Measurements from ENCODE around the gene CTNND1. TPM values are rescaled to one million over a fixed set of nuclear protein-coding genes. Genes with fewer than 3 reads are reported as not detected.

CTNND1 gene
- total and polyA plus RNA-seq, 9 of the 15 experiments (the other 6 are each of a cell fraction or from before 2014, with no cell fraction given), result 11.1 to 74.0 (median 43.3) TPM

DNA sequence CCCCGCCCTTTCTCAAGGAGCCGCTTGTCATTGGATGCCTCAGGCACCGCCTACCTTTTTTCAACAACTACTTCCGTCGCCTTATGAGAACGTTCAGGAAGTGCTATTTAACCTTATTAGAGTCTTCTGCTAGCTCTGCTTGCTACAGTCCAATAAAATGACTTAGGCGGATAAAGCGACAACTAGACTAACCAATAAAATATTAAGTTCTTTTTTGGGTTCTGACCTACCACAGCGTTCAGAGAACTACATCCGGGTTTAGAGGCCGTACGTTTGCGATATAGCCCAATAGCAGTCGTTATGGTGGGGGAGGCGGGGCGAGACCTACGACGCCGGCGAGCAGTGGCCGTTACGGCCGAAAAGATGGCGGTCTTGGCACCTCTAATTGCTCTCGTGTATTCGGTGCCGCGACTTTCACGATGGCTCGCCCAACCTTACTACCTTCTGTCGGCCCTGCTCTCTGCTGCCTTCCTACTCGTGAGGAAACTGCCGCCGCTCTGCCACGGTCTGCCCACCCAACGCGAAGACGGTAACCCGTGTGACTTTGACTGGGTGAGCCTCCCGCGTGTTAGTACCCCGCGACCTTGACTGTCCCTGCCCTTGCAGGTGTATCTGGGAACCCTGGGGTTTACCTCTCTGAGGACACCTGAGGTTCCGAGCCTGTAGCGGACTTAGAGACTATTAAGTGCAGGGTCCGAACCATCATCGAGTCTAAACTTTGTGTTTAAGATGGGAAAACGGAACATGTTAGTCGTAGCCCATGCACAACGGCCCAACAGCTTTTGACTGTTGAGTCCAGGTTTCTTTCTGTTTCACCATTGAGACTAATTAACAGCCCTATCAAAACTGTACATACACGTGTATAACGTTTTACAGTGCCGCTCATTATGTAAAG, 49.1 kb upstream of the CTNND1 start, which contains the start of gene TMX2 (continued):
- TF ChIP-seq SP2 (IDR thresholded peaks at IDR 0.05; ENCODE audit: extremely low read depth, low read depth, low read length, poor library complexity, severe bottlenecking) (peak; percentile 49), ZNF408 (CRISPR knock-in tag; IDR thresholded peaks at IDR 0.05; ENCODE audit: low read depth) (no peak), MBD2 (IDR thresholded peaks at IDR 0.05; ENCODE audit: borderline replicate concordance, low read depth) (peak; percentile 94), EHMT2 (IDR thresholded peaks at IDR 0.05) (peak; percentile 39; the same call in 1 of the 2 replicates), FOS (IDR thresholded peaks at IDR 0.05; ENCODE audit: extremely low read depth, insufficient read length) (peak; percentile 92), SUPT5H (IDR thresholded peaks at IDR 0.05) (peak; percentile 92), RBFOX2 (IDR thresholded peaks at IDR 0.05; ENCODE audit: low read depth, low read length) (peak; percentile 91), MTA2 (IDR thresholded peaks at IDR 0.05; ENCODE audit: low read depth) (peak; percentile 65), BRD4 (IDR thresholded peaks at IDR 0.05) (0 out of 2 replicates have a peak, but pooled peaks have one; percentile 26), C11orf30 (IDR thresholded peaks at IDR 0.05; ENCODE audit: low read depth) (peak; percentile 99), ARID1B (IDR thresholded peaks at IDR 0.05) (0 out of 2 replicates have a peak, but pooled peaks have one; percentile 8), ELF4 (CRISPR knock-in tag; IDR thresholded peaks at IDR 0.05) (0 out of 2 replicates have a peak, but pooled peaks have one; percentile 65), POLR2B (IDR thresholded peaks at IDR 0.05; ENCODE audit: low read depth, partially characterized antibody) (peak; percentile 82), CTBP1 (IDR thresholded peaks at IDR 0.05; ENCODE audit: borderline replicate concordance) (no peak), POLR3A (IDR thresholded peaks at IDR 0.05; ENCODE audit: borderline replicate concordance, extremely low read depth, insufficient read depth, insufficient read length) (no peak), KAT7 (CRISPR knock-in tag; IDR thresholded peaks at IDR 0.05; ENCODE audit: borderline replicate concordance) (peak; percentile 66; the same call in 1 of the 2 replicates)
- TF ChIP-seq, protein P1, sequence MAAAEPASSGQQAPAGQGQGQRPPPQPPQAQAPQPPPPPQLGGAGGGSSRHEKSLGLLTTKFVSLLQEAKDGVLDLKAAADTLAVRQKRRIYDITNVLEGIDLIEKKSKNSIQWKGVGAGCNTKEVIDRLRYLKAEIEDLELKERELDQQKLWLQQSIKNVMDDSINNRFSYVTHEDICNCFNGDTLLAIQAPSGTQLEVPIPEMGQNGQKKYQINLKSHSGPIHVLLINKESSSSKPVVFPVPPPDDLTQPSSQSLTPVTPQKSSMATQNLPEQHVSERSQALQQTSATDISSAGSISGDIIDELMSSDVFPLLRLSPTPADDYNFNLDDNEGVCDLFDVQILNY (CRISPR knock-in tag; IDR thresholded peaks at IDR 0.05), result peak; percentile 90; the same call in 1 of the 2 replicates
- TF ChIP-seq, protein P2, sequence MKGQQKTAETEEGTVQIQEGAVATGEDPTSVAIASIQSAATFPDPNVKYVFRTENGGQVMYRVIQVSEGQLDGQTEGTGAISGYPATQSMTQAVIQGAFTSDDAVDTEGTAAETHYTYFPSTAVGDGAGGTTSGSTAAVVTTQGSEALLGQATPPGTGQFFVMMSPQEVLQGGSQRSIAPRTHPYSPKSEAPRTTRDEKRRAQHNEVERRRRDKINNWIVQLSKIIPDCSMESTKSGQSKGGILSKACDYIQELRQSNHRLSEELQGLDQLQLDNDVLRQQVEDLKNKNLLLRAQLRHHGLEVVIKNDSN (CRISPR knock-in tag; IDR thresholded peaks at IDR 0.05), result 0 out of 2 replicates have a peak, but pooled peaks have one; percentile 27
- TF ChIP-seq, protein P3, sequence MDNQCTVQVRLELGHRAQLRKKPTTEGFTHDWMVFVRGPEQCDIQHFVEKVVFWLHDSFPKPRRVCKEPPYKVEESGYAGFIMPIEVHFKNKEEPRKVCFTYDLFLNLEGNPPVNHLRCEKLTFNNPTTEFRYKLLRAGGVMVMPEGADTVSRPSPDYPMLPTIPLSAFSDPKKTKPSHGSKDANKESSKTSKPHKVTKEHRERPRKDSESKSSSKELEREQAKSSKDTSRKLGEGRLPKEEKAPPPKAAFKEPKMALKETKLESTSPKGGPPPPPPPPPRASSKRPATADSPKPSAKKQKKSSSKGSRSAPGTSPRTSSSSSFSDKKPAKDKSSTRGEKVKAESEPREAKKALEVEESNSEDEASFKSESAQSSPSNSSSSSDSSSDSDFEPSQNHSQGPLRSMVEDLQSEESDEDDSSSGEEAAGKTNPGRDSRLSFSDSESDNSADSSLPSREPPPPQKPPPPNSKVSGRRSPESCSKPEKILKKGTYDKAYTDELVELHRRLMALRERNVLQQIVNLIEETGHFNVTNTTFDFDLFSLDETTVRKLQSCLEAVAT (IDR thresholded peaks at IDR 0.05), result 0 out of 4 replicates have a peak, but pooled peaks of 1 of the 2 experiments have one; percentile 69
- TF ChIP-seq, protein P4, sequence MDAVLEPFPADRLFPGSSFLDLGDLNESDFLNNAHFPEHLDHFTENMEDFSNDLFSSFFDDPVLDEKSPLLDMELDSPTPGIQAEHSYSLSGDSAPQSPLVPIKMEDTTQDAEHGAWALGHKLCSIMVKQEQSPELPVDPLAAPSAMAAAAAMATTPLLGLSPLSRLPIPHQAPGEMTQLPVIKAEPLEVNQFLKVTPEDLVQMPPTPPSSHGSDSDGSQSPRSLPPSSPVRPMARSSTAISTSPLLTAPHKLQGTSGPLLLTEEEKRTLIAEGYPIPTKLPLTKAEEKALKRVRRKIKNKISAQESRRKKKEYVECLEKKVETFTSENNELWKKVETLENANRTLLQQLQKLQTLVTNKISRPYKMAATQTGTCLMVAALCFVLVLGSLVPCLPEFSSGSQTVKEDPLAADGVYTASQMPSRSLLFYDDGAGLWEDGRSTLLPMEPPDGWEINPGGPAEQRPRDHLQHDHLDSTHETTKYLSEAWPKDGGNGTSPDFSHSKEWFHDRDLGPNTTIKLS (IDR thresholded peaks at IDR 0.05; ENCODE audit: borderline replicate concordance, low read depth), result peak; percentile 21; the same call in 1 of the 2 replicates

All from K562 (cell line).